HG02610 (cell line): ENCODE data around the gene SLC4A3.

Experiments
- ATAC-seq: cut with Tn5 transposase; IDR thresholded peaks from one replicate; pipeline ENCODE4 v1.9.1; 2021; ENCODE audit warnings: mild to moderate bottlenecking, moderate library complexity; ENCODE audit not compliant: unreplicated experiment

SLC4A3 gene, protein sequence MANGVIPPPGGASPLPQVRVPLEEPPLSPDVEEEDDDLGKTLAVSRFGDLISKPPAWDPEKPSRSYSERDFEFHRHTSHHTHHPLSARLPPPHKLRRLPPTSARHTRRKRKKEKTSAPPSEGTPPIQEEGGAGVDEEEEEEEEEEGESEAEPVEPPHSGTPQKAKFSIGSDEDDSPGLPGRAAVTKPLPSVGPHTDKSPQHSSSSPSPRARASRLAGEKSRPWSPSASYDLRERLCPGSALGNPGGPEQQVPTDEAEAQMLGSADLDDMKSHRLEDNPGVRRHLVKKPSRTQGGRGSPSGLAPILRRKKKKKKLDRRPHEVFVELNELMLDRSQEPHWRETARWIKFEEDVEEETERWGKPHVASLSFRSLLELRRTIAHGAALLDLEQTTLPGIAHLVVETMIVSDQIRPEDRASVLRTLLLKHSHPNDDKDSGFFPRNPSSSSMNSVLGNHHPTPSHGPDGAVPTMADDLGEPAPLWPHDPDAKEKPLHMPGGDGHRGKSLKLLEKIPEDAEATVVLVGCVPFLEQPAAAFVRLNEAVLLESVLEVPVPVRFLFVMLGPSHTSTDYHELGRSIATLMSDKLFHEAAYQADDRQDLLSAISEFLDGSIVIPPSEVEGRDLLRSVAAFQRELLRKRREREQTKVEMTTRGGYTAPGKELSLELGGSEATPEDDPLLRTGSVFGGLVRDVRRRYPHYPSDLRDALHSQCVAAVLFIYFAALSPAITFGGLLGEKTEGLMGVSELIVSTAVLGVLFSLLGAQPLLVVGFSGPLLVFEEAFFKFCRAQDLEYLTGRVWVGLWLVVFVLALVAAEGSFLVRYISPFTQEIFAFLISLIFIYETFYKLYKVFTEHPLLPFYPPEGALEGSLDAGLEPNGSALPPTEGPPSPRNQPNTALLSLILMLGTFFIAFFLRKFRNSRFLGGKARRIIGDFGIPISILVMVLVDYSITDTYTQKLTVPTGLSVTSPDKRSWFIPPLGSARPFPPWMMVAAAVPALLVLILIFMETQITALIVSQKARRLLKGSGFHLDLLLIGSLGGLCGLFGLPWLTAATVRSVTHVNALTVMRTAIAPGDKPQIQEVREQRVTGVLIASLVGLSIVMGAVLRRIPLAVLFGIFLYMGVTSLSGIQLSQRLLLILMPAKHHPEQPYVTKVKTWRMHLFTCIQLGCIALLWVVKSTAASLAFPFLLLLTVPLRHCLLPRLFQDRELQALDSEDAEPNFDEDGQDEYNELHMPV

DNA sequence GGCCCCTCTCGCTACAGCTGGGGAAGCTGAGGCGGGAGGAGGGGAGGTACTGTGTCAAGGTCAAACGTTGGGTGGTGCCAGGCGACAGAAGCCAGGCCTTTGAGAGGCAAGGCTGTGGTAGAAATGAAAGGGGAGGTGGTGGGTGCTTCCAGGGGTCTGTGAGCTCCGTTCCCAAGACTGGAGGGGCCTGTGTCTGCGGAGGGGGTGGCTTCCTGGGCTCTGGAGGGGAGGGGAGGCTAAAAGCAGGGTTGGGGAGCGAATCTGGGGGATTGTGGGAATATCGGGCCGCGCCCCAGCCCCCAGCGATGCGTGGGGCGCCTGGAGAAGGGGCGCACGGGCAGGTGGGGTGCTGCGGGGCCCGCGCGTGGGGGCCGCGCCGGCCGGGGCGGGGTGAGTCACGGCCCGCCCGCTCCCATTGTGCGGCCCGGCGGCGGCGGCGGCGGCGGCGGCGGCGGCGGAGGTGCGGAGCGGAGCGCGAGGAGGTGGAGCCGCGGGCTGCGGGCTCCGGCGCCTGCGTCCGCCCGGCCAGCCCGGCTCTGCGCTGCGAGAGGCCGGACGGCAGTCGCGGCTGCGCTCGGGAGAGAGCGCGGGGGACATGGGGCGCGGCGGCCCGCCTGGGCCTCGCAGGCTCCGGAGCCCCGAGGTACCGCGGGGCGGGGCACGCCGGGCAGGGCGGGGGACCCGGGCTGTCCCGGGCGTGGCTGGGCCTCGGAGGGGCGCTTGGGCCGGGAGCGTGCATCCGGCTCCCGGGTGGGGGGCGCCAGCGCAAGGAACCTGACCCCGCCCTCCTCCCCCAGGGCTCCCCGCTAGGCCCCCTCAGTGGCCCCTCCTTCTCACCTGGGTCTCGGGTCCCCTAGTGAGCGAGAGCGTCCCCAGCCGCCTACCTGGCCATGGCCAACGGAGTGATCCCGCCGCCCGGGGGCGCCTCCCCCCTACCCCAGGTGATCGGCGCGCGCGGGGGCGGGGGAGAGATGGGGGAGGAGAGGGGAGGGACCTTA lies at the start of gene SLC4A3:
TSS of gene SLC4A3 (plus strand) at position 528 of the 998 bp plus-strand sequence. CDS start at position 891, 363 bp downstream.
- ATAC-seq: no peak

DNA sequence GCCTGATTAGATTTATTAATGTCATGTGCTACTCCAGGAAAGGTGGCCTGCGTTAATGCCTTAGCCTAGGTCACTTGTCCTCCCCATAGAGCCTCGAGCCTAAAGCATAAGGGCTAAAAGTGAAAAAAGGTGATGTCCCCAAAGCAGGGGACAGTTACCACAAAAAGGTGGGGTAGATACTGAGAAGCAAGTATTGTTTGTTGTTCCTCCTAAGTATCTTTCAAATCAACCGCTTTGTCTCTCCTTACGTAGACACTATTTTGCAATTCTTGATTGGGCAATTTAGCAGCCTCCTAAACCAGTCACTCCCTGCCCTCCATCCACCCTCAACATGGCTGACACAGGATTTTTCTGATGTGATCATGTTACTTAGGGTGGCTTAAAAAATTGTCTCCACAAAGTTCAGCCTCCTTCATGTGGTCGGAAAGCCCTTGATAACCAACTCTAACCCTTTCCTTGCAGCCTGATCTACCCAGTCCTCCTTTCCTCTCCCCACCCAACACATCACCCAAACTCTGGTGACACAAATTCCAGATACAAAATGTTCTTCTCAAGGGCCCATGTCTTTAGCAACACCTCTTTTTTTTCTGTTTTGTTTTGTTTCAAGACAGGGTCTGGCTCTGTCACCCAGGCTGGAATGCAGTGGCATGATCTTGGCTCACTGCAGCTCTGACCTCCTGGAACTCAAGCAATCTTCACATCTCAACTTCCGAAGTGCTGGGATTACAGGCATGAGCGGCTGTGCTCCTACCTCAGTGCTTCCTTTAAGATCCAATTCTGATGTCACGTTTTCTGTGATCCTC lies 48.4 kb upstream of the SLC4A3 start:
- ATAC-seq: no peak

DNA sequence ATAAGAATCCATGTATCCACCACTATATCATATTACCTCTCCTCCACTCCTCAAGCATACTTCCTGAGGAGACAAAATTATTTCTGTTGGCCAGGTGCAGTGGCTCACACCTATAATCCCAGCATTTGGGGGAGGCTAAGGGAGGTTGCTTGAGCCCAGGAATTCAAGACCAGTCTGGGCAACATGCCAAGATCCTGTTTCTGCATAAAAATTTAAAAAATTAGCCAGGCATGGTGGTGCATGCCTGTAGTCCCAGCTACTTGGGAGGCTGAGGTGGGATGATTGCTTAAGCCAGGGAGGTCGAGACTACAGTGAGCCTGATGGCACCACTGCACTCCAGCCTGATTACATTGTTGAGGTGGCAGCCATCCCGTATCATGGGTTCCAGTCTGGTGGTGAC lies 46.1 kb upstream of the SLC4A3 start:
- ATAC-seq: no peak

DNA sequence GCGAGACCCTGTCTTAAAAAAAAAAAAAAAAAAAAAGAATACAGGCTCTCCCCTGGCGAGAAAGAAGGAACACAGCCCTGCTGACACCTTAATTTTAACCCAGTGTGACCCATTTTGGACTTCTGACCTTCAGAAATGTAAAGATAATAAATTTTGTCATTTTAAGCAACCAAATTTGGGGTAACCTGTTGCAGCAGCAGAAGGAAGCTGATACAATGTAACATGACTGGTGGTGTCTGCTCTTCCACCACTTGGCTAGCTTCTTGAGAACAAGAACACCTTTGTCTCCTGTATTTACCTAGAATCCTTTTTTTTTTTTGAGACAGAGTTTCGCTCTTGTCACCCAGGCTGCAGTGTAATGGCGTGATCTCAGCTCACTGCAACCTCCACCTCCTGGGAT lies 36.3 kb upstream of the SLC4A3 start:
- no peak for ATAC-seq

DNA sequence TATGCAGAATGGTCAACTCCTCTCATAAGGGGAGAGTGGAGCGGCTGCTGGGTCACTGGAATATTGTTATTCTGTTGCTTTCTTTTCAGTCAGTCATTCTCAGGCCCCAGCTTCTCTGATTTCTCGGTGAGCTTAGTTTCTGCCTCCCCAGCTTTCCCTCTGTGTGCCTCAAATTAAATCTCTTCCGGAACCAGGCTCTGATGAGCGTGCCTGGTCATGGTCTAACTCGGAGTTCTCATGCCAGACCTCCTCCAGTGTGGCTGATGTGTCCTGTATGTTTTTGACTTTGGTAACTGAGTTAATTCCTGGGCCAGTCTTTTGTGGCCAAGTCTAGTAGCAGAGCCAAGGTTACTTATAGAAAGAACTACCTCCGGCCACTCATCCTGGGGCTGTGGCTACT lies 34.7 kb upstream of the SLC4A3 start:
- no peak for ATAC-seq

DNA sequence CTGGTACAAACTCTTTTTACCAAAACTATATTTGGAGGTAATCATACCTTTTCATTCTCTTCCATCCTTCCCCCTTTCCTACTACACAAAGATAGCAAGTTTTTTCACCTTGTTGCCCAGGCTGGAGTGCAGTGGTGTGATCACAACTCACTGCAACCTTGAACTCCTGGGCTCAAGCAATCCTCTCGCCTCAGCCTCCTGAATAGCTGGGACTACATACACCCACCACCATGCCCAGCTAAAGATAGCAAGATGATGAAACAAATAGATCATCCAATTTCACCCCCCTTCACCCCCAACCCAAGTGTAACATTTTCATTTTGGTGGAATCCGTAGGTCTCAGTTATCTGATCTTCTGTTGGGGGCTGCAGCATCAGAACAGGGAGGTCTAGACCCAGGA lies 34.3 kb upstream of the SLC4A3 start:
- no peak for ATAC-seq

DNA sequence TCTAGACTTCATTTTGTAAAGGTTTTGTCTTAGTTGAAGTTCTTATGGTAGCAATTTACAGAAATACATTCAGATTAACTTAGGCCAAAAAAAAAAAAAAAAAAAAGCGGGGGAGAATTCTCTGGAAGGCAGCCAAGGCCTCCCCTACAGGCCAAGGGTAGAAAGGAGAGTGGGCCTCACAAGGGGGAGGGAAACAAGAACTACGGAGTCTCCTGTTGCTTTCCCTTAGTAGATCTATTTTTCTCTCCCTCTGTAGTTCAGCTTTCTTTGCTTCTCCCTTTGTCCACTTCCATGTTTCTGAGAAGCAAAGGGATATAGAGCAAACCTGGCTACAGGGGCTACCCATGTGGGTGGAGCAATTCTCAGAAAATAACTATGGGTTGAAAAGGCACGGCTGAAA lies 32.2 kb upstream of the SLC4A3 start:
- ATAC-seq: no peak

DNA sequence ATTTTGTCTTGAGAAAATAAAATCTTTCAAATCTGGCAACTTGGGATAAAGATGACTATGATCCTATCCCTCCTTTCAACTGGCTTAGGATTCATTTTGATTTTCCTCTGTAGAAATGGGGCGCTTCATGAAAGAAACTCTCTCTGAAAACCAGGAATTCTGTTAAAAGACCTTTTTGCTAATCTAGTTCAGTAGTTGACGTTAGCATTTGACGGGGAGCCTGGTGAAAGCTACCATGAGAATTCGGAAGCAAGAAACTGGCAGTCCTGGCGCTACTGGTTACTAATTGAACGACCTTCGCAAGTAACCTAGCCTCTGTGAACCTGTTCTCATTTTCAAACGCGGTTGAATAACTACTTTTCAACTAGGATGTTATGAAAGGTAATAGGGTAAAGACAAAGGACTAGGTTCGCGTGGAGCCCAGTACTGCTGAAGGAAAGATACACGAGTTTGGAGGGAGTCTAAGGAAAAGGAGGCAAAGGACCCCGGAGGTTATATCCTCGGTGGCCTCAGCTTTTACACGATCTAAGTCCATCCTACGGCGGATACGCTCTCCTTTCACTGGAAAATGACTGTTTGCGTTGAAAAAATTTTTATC lies 30.4 kb upstream of the SLC4A3 start:
- ATAC-seq: no peak

DNA sequence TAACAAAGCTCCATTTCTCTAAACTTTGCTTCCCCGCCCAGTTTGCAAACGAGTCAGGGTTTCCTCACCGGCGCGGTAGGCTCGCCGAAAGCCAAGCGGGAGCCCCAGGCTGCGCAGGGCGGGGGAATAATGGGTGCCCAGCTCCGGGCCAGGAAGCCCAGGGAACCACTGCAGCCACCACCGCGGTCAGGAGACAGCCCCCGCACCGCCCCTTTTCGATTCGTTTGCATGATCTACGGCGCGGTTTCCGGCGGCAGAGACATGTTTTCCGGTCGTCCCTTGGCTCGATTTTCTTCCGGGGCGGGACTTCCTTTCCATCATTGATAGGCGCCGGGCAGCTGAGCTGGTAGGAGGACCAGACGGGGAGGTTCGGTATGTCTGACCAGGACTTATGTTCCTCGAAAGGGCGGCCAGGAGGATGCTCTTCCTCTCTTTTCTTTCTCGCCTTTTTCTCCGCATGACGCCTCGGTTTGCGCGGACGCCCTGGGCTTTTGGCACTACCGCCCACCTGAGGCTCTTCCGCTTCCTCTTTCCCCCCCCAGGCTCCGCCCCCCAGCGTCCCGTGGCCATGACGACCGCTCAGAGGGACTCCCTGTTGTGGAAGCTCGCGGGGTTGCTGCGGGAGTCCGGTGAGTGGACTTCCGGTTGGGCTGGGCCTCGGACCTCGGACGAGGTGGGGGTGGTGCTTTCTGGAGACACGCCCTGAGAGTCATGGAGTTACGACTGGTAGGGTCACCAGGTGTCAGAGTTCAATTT lies 29.7 kb upstream of the SLC4A3 start, which contains the start of gene STK11IP:
TSS of gene STK11IP (plus strand) at position 306 of the 756 bp plus-strand sequence. CDS start at position 569, 263 bp downstream.
- peak; percentile 93 for ATAC-seq

DNA sequence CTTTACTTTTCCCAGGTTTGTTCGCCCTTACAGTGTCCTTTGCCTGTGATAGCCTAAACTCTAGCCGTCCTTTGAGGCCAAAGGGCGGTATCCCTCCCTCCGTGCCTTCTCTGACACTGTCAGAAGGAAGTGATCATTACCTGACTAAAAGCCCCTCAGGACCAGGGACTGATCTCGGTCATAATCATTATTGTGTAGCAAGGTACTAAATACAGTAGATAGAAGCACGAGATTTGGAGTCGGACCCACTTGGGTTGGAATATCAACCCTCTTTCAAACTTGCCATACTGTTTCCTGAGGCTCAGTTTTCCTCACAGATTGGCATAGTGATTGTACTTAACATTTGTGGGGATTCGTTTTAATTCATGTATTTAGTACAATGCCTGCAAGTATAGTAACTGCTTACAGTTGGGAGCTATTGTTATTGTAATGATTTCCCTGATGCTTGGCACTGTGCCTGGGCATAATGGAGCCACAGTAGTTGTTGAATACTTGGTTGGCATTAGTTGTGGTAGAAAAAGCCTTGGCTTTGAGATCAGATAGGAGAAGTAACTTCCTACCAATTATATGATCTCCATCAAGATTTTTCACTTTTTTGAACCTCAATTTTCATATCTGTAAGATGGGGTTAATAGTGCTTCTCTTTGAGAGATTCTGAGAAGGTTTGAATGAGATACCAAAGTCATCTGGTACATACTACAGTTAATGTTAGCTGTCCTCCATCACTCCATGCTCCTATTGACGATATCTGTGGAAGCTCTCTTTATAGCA lies 28.9 kb upstream of the SLC4A3 start:
- no peak for ATAC-seq

DNA sequence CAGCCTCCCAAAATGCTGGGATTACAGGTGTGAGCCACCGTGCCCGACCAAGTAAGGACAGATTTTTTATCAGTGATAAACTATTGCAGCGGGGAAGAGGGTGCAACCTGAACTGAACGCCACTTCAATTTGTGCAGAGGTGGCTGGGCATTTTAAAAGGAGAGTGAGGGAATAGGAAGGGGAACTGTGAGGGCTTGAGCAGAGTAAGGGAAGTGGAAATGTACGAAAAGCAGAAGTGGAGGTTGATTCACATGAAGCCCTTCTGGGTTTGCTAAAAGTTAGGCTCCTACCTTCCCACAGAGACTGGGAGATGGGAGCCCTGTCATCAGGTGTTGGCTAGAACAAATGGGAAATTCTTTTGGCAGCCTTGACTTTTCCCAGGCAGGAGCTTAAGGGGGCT lies 23.7 kb upstream of the SLC4A3 start:
- no peak for ATAC-seq

DNA sequence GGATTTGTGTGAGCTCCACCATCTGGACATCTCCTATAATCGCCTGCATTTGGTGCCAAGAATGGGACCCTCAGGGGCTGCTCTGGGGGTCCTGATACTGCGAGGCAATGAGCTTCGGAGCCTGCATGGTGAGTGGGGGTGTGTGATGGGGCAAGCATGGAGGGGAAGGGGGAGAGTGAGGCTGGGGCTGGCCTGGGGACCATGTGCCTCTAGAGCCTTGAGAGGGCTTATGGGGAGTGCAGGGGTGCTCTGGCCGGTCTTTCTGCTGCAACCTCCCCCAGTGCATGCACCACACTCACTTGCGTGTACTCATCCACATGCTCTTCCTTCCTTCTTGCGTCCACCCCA lies 21.8 kb upstream of the SLC4A3 start:
- no peak for ATAC-seq

DNA sequence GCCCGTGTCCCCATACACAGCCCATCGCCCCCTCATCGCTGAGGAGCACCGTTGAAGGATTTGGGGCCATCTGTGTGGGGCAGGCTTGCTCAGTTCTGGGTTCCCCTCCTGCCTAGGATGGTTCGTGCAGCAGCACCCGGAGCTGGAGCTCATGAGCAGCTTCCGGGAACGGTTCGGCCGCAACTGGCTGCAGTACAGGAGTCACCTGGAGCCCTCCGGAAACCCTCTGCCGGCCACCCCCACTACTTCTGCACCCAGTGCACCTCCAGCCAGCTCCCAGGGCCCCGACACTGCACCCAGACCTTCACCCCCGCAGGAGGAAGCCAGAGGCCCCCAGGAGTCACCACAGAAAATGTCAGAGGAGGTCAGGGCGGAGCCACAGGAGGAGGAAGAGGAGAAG lies 19.5 kb upstream of the SLC4A3 start:
- ATAC-seq: no peak

DNA sequence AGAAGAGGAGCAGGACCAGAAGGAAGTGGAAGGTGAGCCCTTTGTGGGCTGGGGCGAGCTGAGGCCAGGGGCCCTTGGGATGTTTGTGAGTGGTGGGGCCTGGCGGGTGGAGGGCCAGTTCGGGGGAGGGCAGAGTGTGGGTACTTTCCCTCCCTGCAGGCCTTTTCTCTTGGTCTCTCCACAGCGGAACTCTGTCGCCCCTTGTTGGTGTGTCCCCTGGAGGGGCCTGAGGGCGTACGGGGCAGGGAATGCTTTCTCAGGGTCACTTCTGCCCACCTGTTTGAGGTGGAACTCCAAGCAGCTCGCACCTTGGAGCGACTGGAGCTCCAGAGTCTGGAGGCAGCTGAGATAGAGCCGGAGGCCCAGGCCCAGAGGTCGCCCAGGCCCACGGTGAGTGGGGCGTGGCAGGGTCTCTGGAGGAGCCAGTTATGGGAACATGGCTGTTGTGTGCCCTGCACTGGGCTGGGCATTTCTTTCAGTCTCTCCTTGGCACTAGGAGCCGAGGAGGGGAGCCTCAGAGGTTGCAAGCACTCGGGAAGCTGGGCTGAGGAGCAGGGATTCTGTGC lies 18.9 kb upstream of the SLC4A3 start:
- no peak for ATAC-seq

DNA sequence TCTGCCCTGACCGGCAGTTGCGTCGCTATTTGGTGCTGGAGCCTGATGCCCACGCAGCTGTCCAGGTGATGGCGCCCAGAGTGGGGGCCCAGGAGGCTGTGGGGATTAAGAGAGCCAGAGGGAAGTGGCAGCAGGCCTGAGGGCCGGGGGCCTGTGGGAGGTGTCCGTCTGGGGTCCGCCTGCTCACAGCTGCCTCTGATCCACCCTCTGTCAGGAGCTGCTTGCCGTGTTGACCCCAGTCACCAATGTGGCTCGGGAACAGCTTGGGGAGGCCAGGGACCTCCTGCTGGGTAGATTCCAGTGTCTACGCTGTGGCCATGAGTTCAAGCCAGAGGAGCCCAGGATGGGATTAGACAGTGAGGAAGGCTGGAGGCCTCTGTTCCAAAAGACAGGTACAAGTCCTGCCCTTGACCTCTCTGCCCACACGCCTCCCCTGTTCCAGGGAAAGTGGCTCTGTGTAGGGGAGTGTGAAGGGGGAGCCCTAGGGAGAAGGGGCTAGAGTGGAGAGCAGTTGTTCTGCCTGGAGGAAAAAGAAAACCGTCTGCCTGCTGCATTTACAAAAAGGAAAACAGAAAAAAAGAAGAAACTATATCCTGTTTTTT lies 18.2 kb upstream of the SLC4A3 start:
- no peak for ATAC-seq

DNA sequence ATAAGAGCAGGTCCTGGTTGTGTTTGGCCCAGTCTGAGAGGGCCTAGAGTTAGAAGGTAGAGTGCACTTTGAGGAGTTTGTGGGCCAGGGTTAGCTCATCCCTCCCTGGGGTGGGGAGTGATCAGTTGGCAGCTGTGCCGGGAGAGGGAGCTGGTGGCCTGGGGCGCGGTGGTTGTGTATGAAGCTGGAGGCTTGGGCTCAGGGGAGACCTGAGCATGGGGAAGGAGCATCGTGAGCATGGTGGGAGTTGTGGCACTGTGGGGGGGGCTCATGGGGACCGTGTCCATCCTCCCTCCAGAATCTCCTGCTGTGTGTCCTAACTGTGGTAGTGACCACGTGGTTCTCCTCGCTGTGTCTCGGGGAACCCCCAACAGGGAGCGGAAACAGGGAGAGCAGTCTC lies 16.1 kb upstream of the SLC4A3 start:
- ATAC-seq: no peak
